Activated effector memory CD4-positive, alpha-beta T cell treated with Interleukin-2 at 50 U/mL for 16 hours (primary cell): ENCODE measurements around the gene ASB18.

Source experiments
- DNase-seq: peaks from one replicate; pipeline ENCODE4 v3.0.0-alpha.2; 2020

ASB18 gene

GRCh38 chr2:236173036-236173728 lies 91.0 kb downstream of the ASB18 start:
- no peak for DNase-seq

- no peak for DNase-seq
Measured at GRCh38 chr2:236172255-236173035, 91.8 kb downstream of the ASB18 start.

- DNase-seq: no peak
Measured at GRCh38 chr2:236171680-236172254, 92.4 kb downstream of the ASB18 start.

- no peak for DNase-seq
Measured at GRCh38 chr2:236171181-236171679, 93.0 kb downstream of the ASB18 start.

GRCh38 chr2:236170590-236171165 lies 93.5 kb downstream of the ASB18 start:
- no peak for DNase-seq

GRCh38 chr2:236169741-236170589 lies 94.2 kb downstream of the ASB18 start:
- no peak for DNase-seq

- DNase-seq: no peak
Measured at GRCh38 chr2:236169151-236169721, 95.0 kb downstream of the ASB18 start.

GRCh38 chr2:236168110-236169080 lies 95.8 kb downstream of the ASB18 start, which contains the start of gene GBX2:
Gene GBX2, minus strand, starts transcription at chr2:236168386. Its CDS starts 415 bp downstream, at chr2:236167971.
- no peak for DNase-seq

- no peak for DNase-seq
Measured at GRCh38 chr2:236167297-236168109, 96.7 kb downstream of the ASB18 start.

- DNase-seq: no peak
Measured at GRCh38 chr2:236166796-236167296, 97.4 kb downstream of the ASB18 start.

GRCh38 chr2:236165842-236166795 lies 98.1 kb downstream of the ASB18 start:
- DNase-seq: no peak

- no peak for DNase-seq
Measured at GRCh38 chr2:236164925-236165841, 99.0 kb downstream of the ASB18 start.

- DNase-seq: no peak
Measured at GRCh38 chr2:236164201-236164924, 99.8 kb downstream of the ASB18 start.

GRCh38 chr2:236163471-236164200 lies 100.6 kb downstream of the ASB18 start:
- no peak for DNase-seq

- DNase-seq: no peak
Measured at GRCh38 chr2:236162882-236163470, 101.2 kb downstream of the ASB18 start.
